ENCODE data around the gene MEIS2. TPM values are rescaled to one million over a fixed set of nuclear protein-coding genes. Genes with fewer than 3 reads are reported as not detected.

MEIS2 gene
- 133 and 168 TPM in 2 replicates for polyA plus RNA-seq (2014; cell fraction: cytosol; rRNA removed)
- 136 and 171 TPM in 2 replicates for polyA plus RNA-seq (2014; cell fraction: nucleus; rRNA removed)

GRCh38 chr15:37100109-37100965 lies at the start of gene MEIS2:
TSS of gene MEIS2 (minus strand) at chr15:37100549. CDS start at chr15:37099466, 1,083 bp downstream.
- DNase-seq (ENCODE audit: low spot score), result peak; percentile 96

- DNase-seq (ENCODE audit: low spot score), result no peak
Observed at GRCh38 chr15:37149146-37149545, 48.8 kb upstream of the MEIS2 start.

DNA sequence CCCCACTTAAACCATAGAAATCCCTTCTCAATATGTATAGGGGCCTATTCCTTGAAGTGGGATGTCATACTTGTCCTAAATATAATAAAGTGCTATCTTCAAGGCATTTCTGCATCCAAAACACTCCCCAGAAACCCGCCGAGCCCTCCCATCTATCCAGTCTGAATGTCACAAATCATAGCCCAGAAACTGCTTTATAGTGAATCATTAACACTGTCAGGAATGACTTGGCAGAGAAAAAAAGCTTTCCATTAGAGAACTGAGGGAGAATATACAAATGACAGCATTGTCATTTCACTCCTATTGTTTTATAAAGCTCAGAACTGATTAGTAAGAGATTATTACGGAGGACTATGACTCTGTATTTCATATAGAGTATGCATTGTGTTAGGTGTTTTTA lies 48.4 kb upstream of the MEIS2 start:
- no peak for DNase-seq (ENCODE audit: low spot score)

GRCh38 chr15:37143351-37143750 lies 43.0 kb upstream of the MEIS2 start:
- DNase-seq (ENCODE audit: low spot score), result no peak

DNA sequence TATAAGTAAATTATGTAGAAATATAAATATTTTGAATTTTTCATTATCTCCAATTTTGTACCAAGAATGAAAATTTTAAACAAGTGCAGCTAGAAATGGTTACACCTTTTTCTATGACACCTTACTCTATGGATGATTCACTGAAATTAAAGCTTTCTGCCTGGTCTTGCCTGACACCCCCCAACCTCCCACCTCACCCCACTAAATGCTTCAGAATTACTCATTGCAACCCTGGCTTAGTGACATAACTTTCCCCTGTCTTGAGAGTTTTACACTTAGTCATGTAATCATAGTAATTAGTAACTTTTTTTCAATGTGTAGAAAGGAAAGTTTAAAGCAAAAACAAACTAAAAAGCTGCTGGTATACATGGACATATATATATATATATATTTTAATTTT lies 42.0 kb upstream of the MEIS2 start:
- no peak for DNase-seq (ENCODE audit: low spot score)

GRCh38 chr15:37140531-37141058 lies 40.2 kb upstream of the MEIS2 start:
- no peak for DNase-seq (ENCODE audit: low spot score)

DNA sequence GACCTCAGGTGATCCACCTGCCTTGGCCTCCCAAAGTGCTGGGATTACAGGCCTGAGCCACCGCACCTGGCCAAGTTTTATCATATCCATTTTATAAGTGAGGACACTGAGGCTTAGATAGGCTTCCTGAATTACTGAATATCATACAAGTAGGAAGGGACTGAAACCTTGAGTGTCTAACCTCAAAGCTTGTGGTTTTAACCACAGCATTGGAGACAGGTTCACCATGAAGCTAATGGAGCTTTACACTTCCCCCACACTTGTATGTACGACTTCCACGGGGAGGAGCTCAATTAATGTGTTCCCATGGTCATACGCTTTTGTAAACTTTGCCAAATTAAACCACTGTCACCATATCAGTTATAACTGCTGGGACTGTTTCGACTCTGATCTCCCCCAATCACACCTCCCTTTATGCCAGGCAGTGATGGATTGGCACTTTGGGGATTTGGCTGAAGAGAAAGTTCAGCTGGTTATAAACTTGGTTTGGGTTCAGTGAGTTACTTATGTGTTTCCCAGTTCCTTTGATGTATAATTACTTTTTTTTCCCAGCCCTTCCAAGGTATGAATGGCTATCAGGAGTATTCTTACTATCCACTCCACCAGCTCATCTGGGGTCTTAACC lies 38.4 kb upstream of the MEIS2 start:
- DNase-seq (ENCODE audit: low spot score), result no peak

DNA sequence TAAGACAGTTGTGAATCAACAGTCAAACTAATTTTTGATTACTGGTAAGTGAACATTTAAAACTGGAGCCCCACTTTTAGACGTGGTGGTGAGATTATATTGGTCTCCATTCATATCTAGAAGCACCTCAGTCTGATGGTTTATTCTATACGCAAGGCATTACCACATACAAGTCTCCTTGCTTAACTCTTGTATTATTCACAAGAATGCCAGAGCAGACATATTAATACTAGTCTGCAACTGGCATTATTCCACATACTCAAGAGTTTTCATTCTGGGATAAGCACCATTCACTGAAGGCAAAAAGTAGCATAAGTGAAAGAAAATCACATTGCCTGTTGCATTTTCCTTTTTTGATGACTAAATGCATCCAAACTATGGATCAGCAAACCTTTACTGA lies 36.9 kb upstream of the MEIS2 start:
- no peak for DNase-seq (ENCODE audit: low spot score)

DNA sequence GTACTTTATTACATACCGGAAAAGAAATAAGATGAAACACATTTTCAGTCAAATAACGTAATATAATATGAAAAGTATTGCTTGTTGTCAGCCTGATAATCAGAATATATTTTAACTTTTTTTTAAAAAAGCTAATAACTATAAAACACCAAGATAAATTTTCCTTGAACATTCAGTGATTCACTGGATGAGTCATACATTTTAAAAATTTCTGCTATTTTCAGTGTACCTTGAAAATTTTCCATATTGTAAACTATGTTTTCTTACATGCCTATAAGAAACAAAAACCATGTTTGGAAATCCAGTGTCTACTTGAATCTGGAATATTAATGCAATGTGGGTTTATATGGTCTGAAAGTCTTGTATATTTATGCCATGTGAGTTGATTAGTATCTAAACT lies 36.3 kb upstream of the MEIS2 start:
- DNase-seq (ENCODE audit: low spot score), result no peak

DNA sequence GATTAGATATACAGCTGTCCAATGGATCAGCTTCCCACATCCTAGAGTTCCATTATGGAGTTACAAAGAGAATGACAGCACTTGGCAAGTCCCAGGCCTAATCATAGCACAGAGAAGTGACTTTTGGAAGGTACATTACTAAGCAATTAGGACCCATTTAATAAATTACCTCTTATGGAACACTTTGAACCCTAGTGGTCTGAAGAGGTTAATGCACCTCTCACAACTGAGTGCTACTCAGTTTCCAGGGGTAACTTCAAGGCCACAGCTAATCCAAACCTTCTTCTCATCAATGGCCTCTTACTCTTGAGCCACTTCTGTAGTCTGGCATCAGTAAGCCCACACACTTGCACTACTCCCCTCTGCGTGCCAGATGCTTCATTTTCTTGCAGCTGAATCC lies 34.9 kb upstream of the MEIS2 start:
- DNase-seq (ENCODE audit: low spot score), result peak; percentile 27

GRCh38 chr15:37134699-37135131 lies 34.4 kb upstream of the MEIS2 start:
- peak; percentile 53 for DNase-seq (ENCODE audit: low spot score)

GRCh38 chr15:37134244-37134643 lies 33.9 kb upstream of the MEIS2 start:
- DNase-seq (ENCODE audit: low spot score), result no peak

DNA sequence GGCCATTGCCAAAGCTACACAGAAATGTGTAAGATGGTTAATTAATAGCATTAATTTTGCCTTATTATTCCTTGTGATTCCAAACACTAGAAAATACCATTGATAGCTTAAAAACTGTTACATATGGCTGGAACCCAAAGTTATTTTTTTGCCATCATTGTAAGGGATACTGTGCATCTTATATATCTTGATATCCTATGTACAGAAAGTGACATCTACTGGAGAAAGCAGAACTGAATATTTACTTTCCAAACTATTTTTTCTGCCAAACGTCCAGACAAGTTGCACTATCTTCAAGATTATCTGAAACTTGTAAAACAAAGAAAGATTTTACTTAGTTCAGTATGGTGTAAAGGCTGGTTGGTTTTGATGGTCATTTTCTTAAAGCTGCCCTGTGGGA lies 33.3 kb upstream of the MEIS2 start:
- DNase-seq (ENCODE audit: low spot score), result peak; percentile 34

DNA sequence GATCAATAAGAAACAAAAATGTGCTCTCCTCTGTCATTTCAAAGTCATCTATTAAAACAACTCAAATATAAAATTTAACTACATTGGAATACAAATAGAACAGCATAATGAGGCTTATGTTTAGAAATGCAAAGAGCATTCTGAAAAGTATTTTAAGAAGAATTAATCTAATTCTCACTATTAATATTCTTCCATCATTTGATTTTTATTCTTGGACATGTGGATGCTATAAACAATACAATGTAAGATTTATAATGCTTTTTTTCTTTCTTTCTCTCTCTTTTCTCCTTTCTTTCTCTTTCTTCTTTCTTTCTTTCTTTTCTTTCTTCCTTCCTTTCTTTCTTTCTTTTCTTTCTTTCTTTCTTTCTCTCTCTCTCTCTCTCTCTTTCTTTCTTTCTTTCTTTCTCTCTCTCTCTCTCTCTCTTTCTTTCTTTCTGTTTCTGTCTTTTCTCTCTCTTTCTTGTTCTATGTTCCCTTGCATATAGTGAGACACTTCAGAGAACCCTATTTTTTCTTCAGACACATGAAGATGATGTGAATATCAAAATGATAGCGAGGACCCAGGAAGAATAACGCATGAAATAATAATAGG lies 32.6 kb upstream of the MEIS2 start:
- no peak for DNase-seq (ENCODE audit: low spot score)

- DNase-seq (ENCODE audit: low spot score), result no peak
Observed at GRCh38 chr15:37131621-37132020, 31.3 kb upstream of the MEIS2 start.

DNA sequence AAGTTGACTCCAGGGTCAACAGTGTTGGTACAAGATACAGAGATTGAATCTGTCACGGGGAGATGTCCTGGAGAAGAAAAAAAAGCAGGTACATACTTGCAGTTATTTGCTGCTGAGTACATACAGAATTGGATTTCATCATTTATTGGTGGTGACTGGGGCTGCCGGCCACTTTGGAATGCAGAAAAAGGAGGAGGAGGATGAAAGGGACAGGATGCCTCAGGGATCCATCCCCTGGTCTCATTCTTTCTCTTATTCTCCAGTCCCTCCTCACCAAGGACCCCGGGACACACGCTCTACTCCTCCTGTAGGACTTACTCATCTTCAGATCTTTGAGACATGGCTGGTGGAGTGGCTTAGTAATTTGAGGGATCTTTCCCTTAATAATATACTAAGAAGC lies 30.0 kb upstream of the MEIS2 start:
- DNase-seq (ENCODE audit: low spot score), result peak; percentile 27

DNA sequence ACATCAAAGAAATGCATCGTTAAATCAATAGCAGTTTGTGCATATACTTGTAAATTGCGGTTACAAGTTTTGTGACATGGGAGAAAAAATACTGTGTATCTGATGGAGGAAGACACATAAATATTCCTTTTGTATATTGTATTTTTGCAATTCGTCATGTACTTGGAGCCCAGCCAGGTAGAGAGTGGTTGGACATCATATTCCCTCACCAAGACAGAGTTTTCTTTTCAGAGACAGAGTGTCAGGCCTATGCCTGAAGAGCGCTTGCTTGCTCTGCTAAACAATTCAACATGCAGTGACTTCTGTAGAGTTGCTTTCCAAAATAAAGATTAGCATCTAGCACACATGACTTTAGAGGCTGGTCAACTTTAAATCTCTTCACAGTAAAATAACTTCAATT lies 24.8 kb upstream of the MEIS2 start:
- DNase-seq (ENCODE audit: low spot score), result no peak

DNA sequence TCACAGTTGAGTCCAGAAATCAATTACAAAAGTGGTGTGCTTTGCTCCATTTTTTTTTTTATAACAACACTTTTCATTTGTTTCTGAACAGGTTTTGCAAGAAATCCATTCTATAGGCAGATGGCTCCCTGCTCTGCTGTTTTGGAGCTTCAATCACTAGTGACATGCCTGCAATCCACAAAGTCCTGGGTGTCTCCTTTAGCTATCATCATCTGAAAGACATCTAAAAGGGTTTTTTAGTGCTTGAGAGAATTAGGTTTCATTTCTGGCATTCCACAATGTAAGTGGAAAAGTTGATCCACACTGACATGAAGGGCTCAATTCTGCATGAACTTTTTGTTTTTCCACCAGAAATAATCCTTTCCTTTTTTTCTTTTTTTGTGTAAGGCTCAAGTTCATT lies 24.0 kb upstream of the MEIS2 start:
- no peak for DNase-seq (ENCODE audit: low spot score)

DNA sequence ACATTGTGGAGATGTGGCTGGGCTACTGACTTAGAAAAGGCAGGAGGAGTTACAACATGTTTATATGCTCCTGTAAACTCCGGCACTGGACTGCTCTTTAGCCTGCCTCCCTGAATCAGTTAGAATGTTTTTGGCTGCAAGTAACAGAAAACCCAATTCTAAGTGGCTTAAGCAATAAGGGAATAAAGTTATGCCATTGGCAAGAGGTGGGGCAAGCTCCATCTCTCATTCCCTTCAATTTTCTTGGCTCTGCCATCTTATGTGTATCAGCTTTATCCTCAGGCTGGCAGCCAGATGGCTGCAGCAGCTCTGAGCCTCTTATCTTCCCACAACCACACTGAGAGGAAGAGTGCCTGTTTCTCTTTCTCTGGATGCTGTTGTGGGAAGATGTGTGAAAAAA lies 22.4 kb upstream of the MEIS2 start:
- DNase-seq (ENCODE audit: low spot score), result no peak

DNA sequence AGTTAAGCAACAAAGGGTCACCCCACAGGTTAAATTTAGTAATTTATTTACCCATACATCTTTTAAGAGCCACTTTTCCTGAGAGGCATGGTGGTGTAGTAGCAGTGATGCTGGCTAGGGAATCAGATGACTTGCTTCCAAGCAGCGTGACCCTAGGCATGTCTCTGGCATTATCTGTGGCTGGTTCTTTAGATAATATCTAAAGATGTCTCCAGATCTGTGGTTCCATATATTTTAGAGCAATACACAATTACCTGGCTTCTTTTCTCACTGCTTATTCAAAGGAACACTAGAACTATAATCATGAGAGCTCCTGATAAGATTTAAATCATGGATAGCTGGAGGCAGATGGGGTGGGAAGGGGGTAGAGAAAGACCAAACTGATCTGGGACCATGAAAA lies 21.1 kb upstream of the MEIS2 start:
- peak; percentile 61 for DNase-seq (ENCODE audit: low spot score)

- no peak for DNase-seq (ENCODE audit: low spot score)
Observed at GRCh38 chr15:37117030-37117429, 16.7 kb upstream of the MEIS2 start.

GRCh38 chr15:37115538-37115937 lies 15.2 kb upstream of the MEIS2 start:
- no peak for DNase-seq (ENCODE audit: low spot score)

All from SK-N-DZ (cell line).